GM23338 (cell line): ENCODE data around the gene SCFD2. TPM values are rescaled to one million over a fixed set of nuclear protein-coding genes. Genes with fewer than 3 reads are reported as not detected.

Source experiments
- ATAC-seq: fragments of 200-7000 bp; cut with Tn5 transposase; 3 replicates; pipeline ENCODE4 v1.9.1; 2020
- DNase-seq: peaks from one replicate; pipeline ENCODE4 v3.0.0-alpha.2; 2015; ENCODE audit warnings: low spot score
- H2AFZ ChIP-seq: fragments of 200-600 bp; sonication (generic); 2 replicates; pipeline ENCODE4 v1.8.0; 2016; ENCODE audit warnings: antibody characterized with exemption, mild to moderate bottlenecking, moderate library complexity
- H3F3A ChIP-seq: fragments of 200-600 bp; sonication (generic); replicated peaks from 2 replicates; pipeline ENCODE4 v1.8.0; 2017; ENCODE audit warnings: antibody characterized with exemption, mixed run types, low read depth
- H3K27ac ChIP-seq: fragments of 200-600 bp; sonication (generic); 2 replicates; pipeline ENCODE4 v1.6.1; 2016; ENCODE audit warnings: low read depth
- H3K27me3 ChIP-seq: fragments of 200-600 bp; sonication (generic); 2 replicates; pipeline ENCODE4 v1.8.0; 2016; ENCODE audit warnings: mild to moderate bottlenecking, mixed run types, moderate library complexity; ENCODE audit not compliant: insufficient read depth
- H3K36me3 ChIP-seq: fragments of 200-600 bp; sonication (generic); 2 replicates; pipeline ENCODE4 v1.8.0; 2016; ENCODE audit warnings: mild to moderate bottlenecking; ENCODE audit not compliant: insufficient read depth
- H3K4me1 ChIP-seq: fragments of 200-600 bp; sonication (generic); 2 replicates; pipeline ENCODE4 v1.8.0; 2016; ENCODE audit warnings: mild to moderate bottlenecking, moderate library complexity; ENCODE audit not compliant: insufficient read depth
- H3K4me2 ChIP-seq: fragments of 200-600 bp; sonication (generic); 2 replicates; pipeline ENCODE4 v1.7.1; 2017; ENCODE audit warnings: mixed run types
- H3K4me3 ChIP-seq: fragments of 200-600 bp; sonication (generic); 2 replicates; pipeline ENCODE4 v1.6.1; 2016; ENCODE audit warnings: mixed run types
- H3K79me2 ChIP-seq: fragments of 200-600 bp; sonication (generic); replicated peaks from 2 replicates; pipeline ENCODE4 v1.8.0; 2017; ENCODE audit warnings: mild to moderate bottlenecking; ENCODE audit not compliant: insufficient read depth
- H3K9me2 ChIP-seq: fragments of 200-600 bp; sonication (generic); 2 replicates; pipeline ENCODE4 v1.8.0; 2017; ENCODE audit not compliant: insufficient read depth
- H4K20me1 ChIP-seq: fragments of 200-600 bp; sonication (generic); replicated peaks from 2 replicates; pipeline ENCODE4 v1.8.0; 2017; ENCODE audit warnings: mild to moderate bottlenecking; ENCODE audit not compliant: insufficient read depth
- H3K27ac Mint-ChIP-seq: 2 replicates; pipeline ENCODE4 v1.8.0; 2020; ENCODE audit warnings: inconsistent platforms, mild to moderate bottlenecking, moderate library complexity, mixed read lengths
- H3K27me3 Mint-ChIP-seq: 3 replicates; pipeline ENCODE4 v1.8.0; 2022; ENCODE audit warnings: low read depth, mild to moderate bottlenecking, moderate library complexity, mixed read lengths, inconsistent platforms; ENCODE audit not compliant: insufficient read depth, poor library complexity
- H3K36me3 Mint-ChIP-seq: 3 replicates; pipeline ENCODE4 v1.8.0; 2021; ENCODE audit warnings: low read depth, mild to moderate bottlenecking, inconsistent platforms, moderate library complexity, mixed read lengths
- H3K4me1 Mint-ChIP-seq: 3 replicates; pipeline ENCODE4 v1.8.0; 2020; ENCODE audit warnings: mild to moderate bottlenecking, inconsistent platforms, mixed read lengths
- H3K4me3 Mint-ChIP-seq: 3 replicates; pipeline ENCODE4 v1.8.0; 2021; ENCODE audit warnings: moderate library complexity, mild to moderate bottlenecking, inconsistent platforms, mixed read lengths
- H3K9me3 Mint-ChIP-seq: 3 replicates; pipeline ENCODE4 v1.8.0; 2020; ENCODE audit warnings: moderate library complexity, mild to moderate bottlenecking, inconsistent platforms, mixed read lengths
- CREB1 ChIP-seq: fragments of 250-450 bp; sonication (Bioruptor Pico); IDR thresholded peaks from 2 replicates; pipeline ENCODE4 v1.5.0; 2020; ENCODE audit warnings: low read depth, mild to moderate bottlenecking, moderate library complexity
- ETS1 ChIP-seq: IDR thresholded peaks from 2 replicates; pipeline ENCODE4 v1.6.1; 2016; ENCODE audit warnings: antibody characterized with exemption
- EZH2 ChIP-seq: fragments of 200-600 bp; sonication (generic); IDR thresholded peaks from one replicate; pipeline ENCODE4 v1.8.0; 2017; ENCODE audit warnings: antibody characterized with exemption, mild to moderate bottlenecking, low read depth; ENCODE audit not compliant: unreplicated experiment
- EZH2phosphoT487 ChIP-seq: fragments of 200-600 bp; sonication (generic); IDR thresholded peaks from one replicate; pipeline ENCODE4 v1.8.1; 2018; ENCODE audit warnings: antibody characterized with exemption; ENCODE audit not compliant: unreplicated experiment
- JUNB ChIP-seq: IDR thresholded peaks from one replicate; pipeline ENCODE4 v1.6.1; 2016; ENCODE audit warnings: antibody characterized with exemption; ENCODE audit not compliant: unreplicated experiment
- NANOG ChIP-seq: IDR thresholded peaks from 2 replicates; pipeline ENCODE4 v1.6.1; 2016; ENCODE audit warnings: antibody characterized with exemption, borderline replicate concordance
- POLR2AphosphoS5 ChIP-seq: IDR thresholded peaks from 2 replicates; pipeline ENCODE4 v1.6.1; 2016; ENCODE audit warnings: antibody characterized with exemption, low read depth
- STAT1 ChIP-seq: IDR thresholded peaks from one replicate; pipeline ENCODE4 v1.6.1; 2016; ENCODE audit warnings: antibody characterized with exemption; ENCODE audit not compliant: unreplicated experiment
- ZNF114 ChIP-seq: fragments of 250-450 bp; sonication (Bioruptor Pico); IDR thresholded peaks from 2 replicates; pipeline ENCODE4 v1.5.0; 2020; ENCODE audit warnings: mild to moderate bottlenecking, moderate library complexity
- polyA plus RNA-seq: library from polyadenylated mRNA; unstranded; fragments of >200 nt; fragmentation: Nextera tagmentation; extraction: Ambion mirVana; gene quantifications from 2 replicates; pipeline ENCODE4 v1.2.1, GENCODE V29; 2016
- total RNA-seq: library from RNA; depleted of rRNA; stranded (reverse); fragments of >200 nt; shearing (Covaris generic); gene quantifications from 2 replicates; pipeline ENCODE4 v1.2.3, GENCODE V29; 2014
- TF ChIP-seq, protein P1 (sequence below), 2 experiments: fragments of 200-600 bp in 1 of 2; sonication (generic) in 1 of 2; conservative IDR thresholded peaks; 2 replicates each; pipeline versions ENCODE4 v1.5.1 to v1.6.1; 2016 to 2017; ENCODE audit warnings: antibody characterized with exemption in 2 of 2, low read depth in 2 of 2, mild to moderate bottlenecking in 2 of 2, moderate library complexity in 1 of 2
- TF ChIP-seq, protein P2 (sequence below): fragments of 250-450 bp; sonication (Bioruptor Pico); IDR thresholded peaks from 2 replicates; pipeline ENCODE4 v1.5.0; 2020; ENCODE audit warnings: mild to moderate bottlenecking, moderate library complexity

Gene SCFD2
- total and polyA plus RNA-seq, 2 experiments from 2014 or later, result 5.7 to 17.5 TPM

- Histone ChIP-seq H3K79me2 (peaks cover 26% of the 10 kb centered on the region), H3F3A (peaks cover 46% of the 10 kb centered on the region), H2AFZ (no peak overlapping the region), H3K36me3 (peaks cover 36% of the 10 kb centered on the region), H3K9me2 (no peaks in the 10 kb centered on the region; the same call in 1 of the 2 replicates), H3K4me2 (no peak overlapping the region), H3K4me3 (no peak overlapping the region), H4K20me1 (peaks cover 27% of the 10 kb centered on the region), H3K27me3 (no peaks in the 10 kb centered on the region), H3K27ac (peak overlapping the region; percentile 81; the same call in 1 of the 2 replicates), H3K4me1 (peaks cover 41% of the 10 kb centered on the region)
- H3K27me3 Mint-ChIP-seq, result peaks cover 3% of the 10 kb centered on the region
- peak overlapping the region; percentile 56; the same call in 1 of the 2 replicates for H3K27ac Mint-ChIP-seq
- TF ChIP-seq, protein P1, sequence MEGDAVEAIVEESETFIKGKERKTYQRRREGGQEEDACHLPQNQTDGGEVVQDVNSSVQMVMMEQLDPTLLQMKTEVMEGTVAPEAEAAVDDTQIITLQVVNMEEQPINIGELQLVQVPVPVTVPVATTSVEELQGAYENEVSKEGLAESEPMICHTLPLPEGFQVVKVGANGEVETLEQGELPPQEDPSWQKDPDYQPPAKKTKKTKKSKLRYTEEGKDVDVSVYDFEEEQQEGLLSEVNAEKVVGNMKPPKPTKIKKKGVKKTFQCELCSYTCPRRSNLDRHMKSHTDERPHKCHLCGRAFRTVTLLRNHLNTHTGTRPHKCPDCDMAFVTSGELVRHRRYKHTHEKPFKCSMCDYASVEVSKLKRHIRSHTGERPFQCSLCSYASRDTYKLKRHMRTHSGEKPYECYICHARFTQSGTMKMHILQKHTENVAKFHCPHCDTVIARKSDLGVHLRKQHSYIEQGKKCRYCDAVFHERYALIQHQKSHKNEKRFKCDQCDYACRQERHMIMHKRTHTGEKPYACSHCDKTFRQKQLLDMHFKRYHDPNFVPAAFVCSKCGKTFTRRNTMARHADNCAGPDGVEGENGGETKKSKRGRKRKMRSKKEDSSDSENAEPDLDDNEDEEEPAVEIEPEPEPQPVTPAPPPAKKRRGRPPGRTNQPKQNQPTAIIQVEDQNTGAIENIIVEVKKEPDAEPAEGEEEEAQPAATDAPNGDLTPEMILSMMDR (conservative IDR thresholded peaks at IDR 0.05; ENCODE audit: low read depth in 2 of 2), result peak; percentile 30; a peak in 3 of 4 replicates
- TF ChIP-seq ZNF114 (CRISPR knock-in tag), result 0 out of 2 replicates have a peak, but pooled peaks have one; percentile 34
- TF ChIP-seq NANOG, result no peak
- TF ChIP-seq STAT1, result no peak
- H3K9me3 Mint-ChIP-seq, result peaks cover 3% of the 10 kb centered on the region; the same call in 2 of the 3 replicates
- H3K36me3 Mint-ChIP-seq, result peaks cover 55% of the 10 kb centered on the region
- no peak overlapping the region; the same call in 2 of the 3 replicates for H3K4me3 Mint-ChIP-seq
- H3K4me1 Mint-ChIP-seq, result peaks cover 77% of the 10 kb centered on the region
- ATAC-seq (peak; percentile 73), DNase-seq (peak; percentile 62)
Observed at GRCh38 chr4:52868133-52868532, 497.7 kb downstream of the SCFD2 start.

- Mint-ChIP-seq H3K4me1 (peaks cover 68% of the 10 kb centered on the region), H3K9me3 (peaks cover 3% of the 10 kb centered on the region; the same call in 2 of the 3 replicates), H3K4me3 (no peak overlapping the region), H3K27ac (no peak overlapping the region), H3K36me3 (peaks cover 59% of the 10 kb centered on the region), H3K27me3 (peaks cover 3% of the 10 kb centered on the region)
- Histone ChIP-seq H3K36me3 (peaks cover 36% of the 10 kb centered on the region), H3F3A (peaks cover 51% of the 10 kb centered on the region), H3K9me2 (no peaks in the 10 kb centered on the region; the same call in 1 of the 2 replicates), H2AFZ (no peak overlapping the region), H3K4me2 (no peak overlapping the region), H3K79me2 (peaks cover 35% of the 10 kb centered on the region), H3K27me3 (no peaks in the 10 kb centered on the region), H3K27ac (peak overlapping the region; percentile 81), H4K20me1 (peaks cover 27% of the 10 kb centered on the region), H3K4me3 (no peak overlapping the region), H3K4me1 (peaks cover 32% of the 10 kb centered on the region)
- ATAC-seq (no peak), DNase-seq (no peak)
- no peak for TF ChIP-seq NANOG
- no peak; the same call in 1 of the 2 replicates for TF ChIP-seq POLR2AphosphoS5
- TF ChIP-seq, protein P2, sequence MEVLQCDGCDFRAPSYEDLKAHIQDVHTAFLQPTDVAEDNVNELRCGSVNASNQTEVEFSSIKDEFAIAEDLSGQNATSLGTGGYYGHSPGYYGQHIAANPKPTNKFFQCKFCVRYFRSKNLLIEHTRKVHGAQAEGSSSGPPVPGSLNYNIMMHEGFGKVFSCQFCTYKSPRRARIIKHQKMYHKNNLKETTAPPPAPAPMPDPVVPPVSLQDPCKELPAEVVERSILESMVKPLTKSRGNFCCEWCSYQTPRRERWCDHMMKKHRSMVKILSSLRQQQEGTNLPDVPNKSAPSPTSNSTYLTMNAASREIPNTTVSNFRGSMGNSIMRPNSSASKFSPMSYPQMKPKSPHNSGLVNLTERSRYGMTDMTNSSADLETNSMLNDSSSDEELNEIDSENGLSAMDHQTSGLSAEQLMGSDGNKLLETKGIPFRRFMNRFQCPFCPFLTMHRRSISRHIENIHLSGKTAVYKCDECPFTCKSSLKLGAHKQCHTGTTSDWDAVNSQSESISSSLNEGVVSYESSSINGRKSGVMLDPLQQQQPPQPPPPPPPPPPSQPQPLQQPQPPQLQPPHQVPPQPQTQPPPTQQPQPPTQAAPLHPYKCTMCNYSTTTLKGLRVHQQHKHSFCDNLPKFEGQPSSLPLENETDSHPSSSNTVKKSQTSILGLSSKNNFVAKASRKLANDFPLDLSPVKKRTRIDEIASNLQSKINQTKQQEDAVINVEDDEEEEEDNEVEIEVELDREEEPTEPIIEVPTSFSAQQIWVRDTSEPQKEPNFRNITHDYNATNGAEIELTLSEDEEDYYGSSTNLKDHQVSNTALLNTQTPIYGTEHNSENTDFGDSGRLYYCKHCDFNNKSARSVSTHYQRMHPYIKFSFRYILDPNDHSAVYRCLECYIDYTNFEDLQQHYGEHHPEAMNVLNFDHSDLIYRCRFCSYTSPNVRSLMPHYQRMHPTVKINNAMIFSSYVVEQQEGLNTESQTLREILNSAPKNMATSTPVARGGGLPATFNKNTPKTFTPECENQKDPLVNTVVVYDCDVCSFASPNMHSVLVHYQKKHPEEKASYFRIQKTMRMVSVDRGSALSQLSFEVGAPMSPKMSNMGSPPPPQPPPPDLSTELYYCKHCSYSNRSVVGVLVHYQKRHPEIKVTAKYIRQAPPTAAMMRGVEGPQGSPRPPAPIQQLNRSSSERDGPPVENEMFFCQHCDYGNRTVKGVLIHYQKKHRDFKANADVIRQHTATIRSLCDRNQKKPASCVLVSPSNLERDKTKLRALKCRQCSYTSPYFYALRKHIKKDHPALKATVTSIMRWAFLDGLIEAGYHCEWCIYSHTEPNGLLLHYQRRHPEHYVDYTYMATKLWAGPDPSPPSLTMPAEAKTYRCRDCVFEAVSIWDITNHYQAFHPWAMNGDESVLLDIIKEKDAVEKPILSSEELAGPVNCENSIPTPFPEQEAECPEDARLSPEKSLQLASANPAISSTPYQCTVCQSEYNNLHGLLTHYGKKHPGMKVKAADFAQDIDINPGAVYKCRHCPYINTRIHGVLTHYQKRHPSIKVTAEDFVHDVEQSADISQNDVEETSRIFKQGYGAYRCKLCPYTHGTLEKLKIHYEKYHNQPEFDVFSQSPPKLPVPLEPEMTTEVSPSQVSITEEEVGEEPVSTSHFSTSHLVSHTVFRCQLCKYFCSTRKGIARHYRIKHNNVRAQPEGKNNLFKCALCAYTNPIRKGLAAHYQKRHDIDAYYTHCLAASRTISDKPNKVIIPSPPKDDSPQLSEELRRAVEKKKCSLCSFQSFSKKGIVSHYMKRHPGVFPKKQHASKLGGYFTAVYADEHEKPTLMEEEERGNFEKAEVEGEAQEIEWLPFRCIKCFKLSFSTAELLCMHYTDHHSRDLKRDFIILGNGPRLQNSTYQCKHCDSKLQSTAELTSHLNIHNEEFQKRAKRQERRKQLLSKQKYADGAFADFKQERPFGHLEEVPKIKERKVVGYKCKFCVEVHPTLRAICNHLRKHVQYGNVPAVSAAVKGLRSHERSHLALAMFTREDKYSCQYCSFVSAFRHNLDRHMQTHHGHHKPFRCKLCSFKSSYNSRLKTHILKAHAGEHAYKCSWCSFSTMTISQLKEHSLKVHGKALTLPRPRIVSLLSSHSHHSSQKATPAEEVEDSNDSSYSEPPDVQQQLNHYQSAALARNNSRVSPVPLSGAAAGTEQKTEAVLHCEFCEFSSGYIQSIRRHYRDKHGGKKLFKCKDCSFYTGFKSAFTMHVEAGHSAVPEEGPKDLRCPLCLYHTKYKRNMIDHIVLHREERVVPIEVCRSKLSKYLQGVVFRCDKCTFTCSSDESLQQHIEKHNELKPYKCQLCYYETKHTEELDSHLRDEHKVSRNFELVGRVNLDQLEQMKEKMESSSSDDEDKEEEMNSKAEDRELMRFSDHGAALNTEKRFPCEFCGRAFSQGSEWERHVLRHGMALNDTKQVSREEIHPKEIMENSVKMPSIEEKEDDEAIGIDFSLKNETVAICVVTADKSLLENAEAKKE (CRISPR knock-in tag), result no peak
- TF ChIP-seq JUNB, result no peak
- TF ChIP-seq EZH2phosphoT487, result no peak
- TF ChIP-seq EZH2, result no peak
- no peak for TF ChIP-seq ZNF114 (CRISPR knock-in tag)
- no peak for TF ChIP-seq CREB1 (CRISPR knock-in tag)
- no peak for TF ChIP-seq ETS1
Observed at GRCh38 chr4:52867163-52867562, 498.7 kb downstream of the SCFD2 start.
